BLaER1 treated with 17β-estradiol and CSF1 and Interleukin-3, amounts not matched to agents 10 nM and 100 nM (cell line): ENCODE data around the gene MAML2.
A peak's percentile ranks its signal among the peaks of the same experiment; 100 is the strongest.

ENCODE experiments used
- H3K27ac ChIP-seq, 11 experiments: shearing (Covaris generic); formaldehyde crosslinking; 2 replicates each; pipeline ENCODE4 v1.8.1; 2022
- H3K27me3 ChIP-seq, 11 experiments: shearing (Covaris generic); formaldehyde crosslinking; 2 replicates each; pipeline ENCODE4 v1.8.1; 2022
- H3K36me3 ChIP-seq, 11 experiments: shearing (Covaris generic); formaldehyde crosslinking; 2 replicates each; pipeline ENCODE4 v1.8.1; 2022
- H3K4me1 ChIP-seq, 10 experiments: shearing (Covaris generic); formaldehyde crosslinking; 2 replicates each; pipeline ENCODE4 v1.8.1; 2022
- H3K4me2 ChIP-seq, 11 experiments: shearing (Covaris generic); formaldehyde crosslinking; 2 replicates each; pipeline ENCODE4 v1.8.1; 2022
- H3K4me3 ChIP-seq, 10 experiments: shearing (Covaris generic); formaldehyde crosslinking; 2 replicates each; pipeline ENCODE4 v1.8.1; 2022
- H3K9ac ChIP-seq, 11 experiments: shearing (Covaris generic); formaldehyde crosslinking; 2 replicates each; pipeline ENCODE4 v1.8.1; 2022
- H3K9me3 ChIP-seq, 11 experiments: shearing (Covaris generic); formaldehyde crosslinking; replicated peaks in 1 of 11; 2 replicates each; pipeline ENCODE4 v1.8.1; 2022
- H4K20me1 ChIP-seq, 11 experiments: shearing (Covaris generic); formaldehyde crosslinking; 2 replicates each; pipeline ENCODE4 v1.8.1; 2022
- Cebpa-rat ChIP-seq, 11 experiments: shearing (Covaris generic); IDR thresholded peaks; 2 replicates each; pipeline ENCODE4 v1.8.1; 2022

Gene MAML2

DNA sequence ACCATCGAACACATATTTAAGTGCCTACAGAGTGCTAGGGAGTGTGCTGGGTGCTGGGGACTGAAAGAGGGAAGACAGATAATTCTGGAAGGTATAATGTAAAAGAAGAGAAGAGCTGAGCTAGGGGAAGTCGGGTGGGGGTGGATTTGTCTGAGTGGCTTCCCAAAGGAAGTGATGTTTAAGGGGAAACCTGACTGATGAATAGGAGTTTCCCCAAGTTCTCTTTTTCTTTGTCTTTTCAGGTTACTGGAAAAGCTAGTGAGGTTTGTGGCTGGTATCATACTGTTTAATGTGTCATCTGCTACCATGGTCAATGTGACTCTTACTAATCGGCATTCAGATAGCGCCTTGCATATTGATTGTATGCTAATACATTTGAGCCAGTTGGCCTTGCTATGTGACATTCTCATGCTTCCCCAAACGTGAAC, 267.4 kb downstream of the MAML2 start:
- Histone ChIP-seq H3K4me2 (peak overlapping the region; percentile 24 to 70 (median 62); a peak in 21 of 22 replicates), H3K4me3 (no peak overlapping the region)

GRCh38 chr11:96074551-96075310, 268.3 kb downstream of the MAML2 start:
- Histone ChIP-seq H3K36me3 (peaks cover 0 to 70% (median 0%) of the 10 kb centered on the region in 11 experiments; a peak in 6 of 22 replicates), H3K27me3 (no peaks in the 10 kb centered on the region), H3K4me2 (peak overlapping the region; percentile 24 to 70 (median 62); a peak in 21 of 22 replicates), H4K20me1 (peaks cover 0 to 80% (median 0%) of the 10 kb centered on the region in 11 experiments; a peak in 4 of 22 replicates), H3K9me3 (no peaks in the 10 kb centered on the region), H3K9ac (no peak overlapping the region), H3K4me1 (peaks cover 16 to 39% (median 23%) of the 10 kb centered on the region in 10 experiments), H3K4me3 (no peak overlapping the region), H3K27ac (peak overlapping the region in 1 of 11 experiments; percentile 15; a peak in 1 of 22 replicates)
- no peak for TF ChIP-seq Cebpa-rat (IDR thresholded peaks at IDR 0.05)

More for the DNA sequence above, 267.4 kb downstream of the MAML2 start:
- Histone ChIP-seq H4K20me1 (peaks cover 0 to 83% (median 0%) of the 10 kb centered on the region in 11 experiments; a peak in 4 of 22 replicates), H3K4me1 (peaks cover 16 to 47% (median 23%) of the 10 kb centered on the region in 10 experiments), H3K9ac (no peak overlapping the region; a peak in 1 of 22 replicates), H3K27me3 (no peaks in the 10 kb centered on the region), H3K27ac (peak overlapping the region in 2 of 11 experiments; percentile 7 to 15; a peak in 3 of 22 replicates), H3K9me3 (no peaks in the 10 kb centered on the region), H3K36me3 (peaks cover 0 to 71% (median 0%) of the 10 kb centered on the region in 11 experiments; a peak in 6 of 22 replicates)
- no peak for TF ChIP-seq Cebpa-rat (IDR thresholded peaks at IDR 0.05)

DNA sequence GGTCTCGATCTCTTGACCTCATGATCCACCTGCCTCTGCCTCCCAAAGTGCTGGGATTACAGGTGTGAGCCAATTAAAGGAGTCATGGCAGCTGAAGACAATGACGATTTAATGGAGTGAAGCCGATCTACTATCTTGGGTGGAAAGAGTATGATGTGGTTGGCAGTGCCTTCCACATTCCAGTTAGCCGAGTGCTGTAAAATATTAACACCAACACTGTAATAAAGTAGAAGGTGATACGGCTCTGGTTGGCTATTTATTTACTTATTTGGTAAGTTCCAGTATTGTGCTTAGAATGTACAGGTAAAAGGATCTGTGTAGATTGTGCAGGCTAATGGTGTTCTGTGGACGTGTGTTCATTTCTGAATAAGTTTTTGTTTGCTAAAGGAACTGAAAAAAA, 269.5 kb downstream of the MAML2 start:
- Histone ChIP-seq H3K9ac (no peak overlapping the region), H3K9me3 (no peaks in the 10 kb centered on the region), H3K27me3 (no peaks in the 10 kb centered on the region), H3K4me1 (peaks cover 16 to 36% (median 23%) of the 10 kb centered on the region in 10 experiments), H4K20me1 (peaks cover 0 to 71% (median 0%) of the 10 kb centered on the region in 11 experiments; a peak in 3 of 22 replicates), H3K4me2 (no peak overlapping the region), H3K27ac (no peak overlapping the region), H3K36me3 (peaks cover 0 to 68% (median 0%) of the 10 kb centered on the region in 11 experiments; a peak in 6 of 22 replicates), H3K4me3 (no peak overlapping the region)
- TF ChIP-seq Cebpa-rat (IDR thresholded peaks at IDR 0.05), result no peak

GRCh38 chr11:96072592-96072991, 270.4 kb downstream of the MAML2 start:
- H3K4me2 ChIP-seq, result no peak overlapping the region
- H3K27ac ChIP-seq, result no peak overlapping the region
- H3K4me1 ChIP-seq, result peaks cover 16 to 32% (median 23%) of the 10 kb centered on the region in 10 experiments
- peaks cover 0 to 59% (median 0%) of the 10 kb centered on the region in 11 experiments; a peak in 5 of 22 replicates for H3K36me3 ChIP-seq
- H3K27me3 ChIP-seq, result no peaks in the 10 kb centered on the region
- no peak for TF ChIP-seq Cebpa-rat (IDR thresholded peaks at IDR 0.05)
- H3K4me3 ChIP-seq, result no peak overlapping the region
- H3K9ac ChIP-seq, result no peak overlapping the region
- no peaks in the 10 kb centered on the region for H3K9me3 ChIP-seq
- H4K20me1 ChIP-seq, result peaks cover 0 to 67% (median 0%) of the 10 kb centered on the region in 11 experiments; a peak in 3 of 22 replicates

DNA sequence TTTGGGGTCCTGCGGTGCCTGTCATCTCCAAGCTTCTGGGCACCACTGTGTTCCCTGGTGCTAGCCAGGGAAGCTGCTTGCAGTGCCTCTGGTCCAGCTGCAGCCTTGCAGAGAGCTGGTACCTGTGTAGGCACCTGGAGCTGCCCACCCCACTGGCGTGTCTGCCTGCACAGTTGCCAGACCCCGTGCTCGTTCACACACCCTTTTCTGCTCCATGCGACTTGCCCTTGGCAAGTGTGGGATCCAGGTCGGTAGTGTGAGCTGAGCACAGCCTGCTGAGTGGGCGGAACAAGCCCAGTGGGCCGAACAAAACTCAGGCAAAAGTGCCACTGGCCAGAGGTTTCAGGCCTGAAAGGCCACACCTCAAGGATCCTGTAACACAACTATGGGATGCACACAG, 272.5 kb downstream of the MAML2 start:
- no peak overlapping the region for H3K4me3 ChIP-seq
- H3K9me3 ChIP-seq, result no peaks in the 10 kb centered on the region
- no peak for TF ChIP-seq Cebpa-rat (IDR thresholded peaks at IDR 0.05)
- peaks cover 0 to 79% (median 0%) of the 10 kb centered on the region in 11 experiments; a peak in 5 of 22 replicates for H3K36me3 ChIP-seq
- H3K27me3 ChIP-seq, result no peaks in the 10 kb centered on the region
- H3K27ac ChIP-seq, result no peak overlapping the region
- no peak overlapping the region for H3K9ac ChIP-seq
- no peak overlapping the region for H3K4me2 ChIP-seq
- H4K20me1 ChIP-seq, result peaks cover 0 to 67% (median 0%) of the 10 kb centered on the region in 11 experiments; a peak in 5 of 22 replicates
- H3K4me1 ChIP-seq, result peaks cover 9 to 15% (median 12%) of the 10 kb centered on the region in 10 experiments

DNA sequence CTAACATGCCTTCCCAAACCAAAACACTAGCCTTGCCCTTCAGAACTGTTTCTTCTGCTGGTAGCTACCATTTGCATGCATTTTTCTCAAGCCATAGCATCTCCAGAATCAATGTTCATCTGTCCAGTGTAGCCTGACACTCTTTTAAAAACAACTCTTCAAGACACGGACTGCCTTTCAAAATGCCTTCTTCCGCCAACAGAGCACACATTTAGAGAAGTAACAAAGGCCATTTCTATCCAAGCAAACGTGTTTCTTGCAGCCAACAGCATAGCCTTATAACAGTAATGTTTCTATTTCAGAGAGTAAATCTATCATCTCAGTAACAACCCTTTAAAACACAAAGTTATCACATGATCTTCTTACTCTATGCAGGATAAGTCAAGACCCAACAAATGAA, 275.8 kb downstream of the MAML2 start:
- Histone ChIP-seq H3K9ac (no peak overlapping the region), H3K27me3 (no peaks in the 10 kb centered on the region), H3K4me3 (no peak overlapping the region), H3K9me3 (no peaks in the 10 kb centered on the region), H3K36me3 (peaks cover 0 to 77% (median 0%) of the 10 kb centered on the region in 11 experiments; a peak in 5 of 22 replicates), H3K4me1 (no peaks in the 10 kb centered on the region), H3K4me2 (no peak overlapping the region), H3K27ac (no peak overlapping the region), H4K20me1 (peaks cover 0 to 77% (median 0%) of the 10 kb centered on the region in 11 experiments; a peak in 5 of 22 replicates)
- TF ChIP-seq Cebpa-rat (IDR thresholded peaks at IDR 0.05), result no peak

GRCh38 chr11:96065379-96065778, 277.6 kb downstream of the MAML2 start:
- no peak overlapping the region for H3K4me3 ChIP-seq
- TF ChIP-seq Cebpa-rat (IDR thresholded peaks at IDR 0.05), result no peak
- H3K36me3 ChIP-seq, result peaks cover 0 to 71% (median 0%) of the 10 kb centered on the region in 11 experiments; a peak in 5 of 22 replicates
- H4K20me1 ChIP-seq, result peaks cover 0 to 72% (median 0%) of the 10 kb centered on the region in 11 experiments; a peak in 5 of 22 replicates
- H3K4me2 ChIP-seq, result no peak overlapping the region
- H3K27ac ChIP-seq, result no peak overlapping the region
- H3K9ac ChIP-seq, result no peak overlapping the region
- no peaks in the 10 kb centered on the region for H3K4me1 ChIP-seq
- H3K27me3 ChIP-seq, result no peaks in the 10 kb centered on the region
- no peaks in the 10 kb centered on the region for H3K9me3 ChIP-seq

- Histone ChIP-seq H3K27me3 (no peaks in the 10 kb centered on the region), H3K4me1 (no peaks in the 10 kb centered on the region), H4K20me1 (peaks cover 0 to 76% (median 0%) of the 10 kb centered on the region in 11 experiments; a peak in 5 of 22 replicates), H3K4me2 (no peak overlapping the region), H3K36me3 (peaks cover 0 to 76% (median 0%) of the 10 kb centered on the region in 11 experiments; a peak in 5 of 22 replicates), H3K4me3 (no peak overlapping the region), H3K9ac (no peak overlapping the region), H3K27ac (no peak overlapping the region), H3K9me3 (no peaks in the 10 kb centered on the region)
- TF ChIP-seq Cebpa-rat (IDR thresholded peaks at IDR 0.05), result no peak
Measured at GRCh38 chr11:96063886-96064285, 279.1 kb downstream of the MAML2 start.

GRCh38 chr11:96063053-96063452, 279.9 kb downstream of the MAML2 start:
- Histone ChIP-seq H3K36me3 (peaks cover 0 to 82% (median 0%) of the 10 kb centered on the region in 11 experiments; a peak in 5 of 22 replicates), H4K20me1 (peaks cover 0 to 84% (median 0%) of the 10 kb centered on the region in 11 experiments; a peak in 5 of 22 replicates), H3K9me3 (no peaks in the 10 kb centered on the region), H3K4me3 (no peak overlapping the region), H3K9ac (no peak overlapping the region), H3K4me2 (no peak overlapping the region), H3K27me3 (no peaks in the 10 kb centered on the region), H3K27ac (no peak overlapping the region), H3K4me1 (no peaks in the 10 kb centered on the region)
- no peak for TF ChIP-seq Cebpa-rat (IDR thresholded peaks at IDR 0.05)
